IPS-20b (cell line): ENCODE data around the gene REN.
A peak's percentile ranks its signal among the peaks of the same experiment; 100 is the strongest.

ENCODE experiments used
- H3K27ac ChIP-seq: one replicate; pipeline ENCODE4 v1.5.1; 2013; ENCODE audit warnings: low read length
- H3K27me3 ChIP-seq: 2 replicates; pipeline ENCODE4 v1.6.1; 2013; ENCODE audit warnings: mild to moderate bottlenecking, low read length, inconsistent platforms; ENCODE audit not compliant: insufficient read depth
- H3K36me3 ChIP-seq: 2 replicates; pipeline ENCODE4 v1.6.1; 2013; ENCODE audit warnings: low read depth, mild to moderate bottlenecking, inconsistent platforms, low read length, moderate library complexity; ENCODE audit not compliant: insufficient read depth
- H3K4me1 ChIP-seq: 2 replicates; pipeline ENCODE4 v1.6.1; 2013; ENCODE audit warnings: mild to moderate bottlenecking, control low read depth, inconsistent platforms, low read length, moderate library complexity; ENCODE audit not compliant: insufficient read depth
- H3K4me3 ChIP-seq: 2 replicates; pipeline ENCODE4 v1.5.1; 2013; ENCODE audit warnings: mild to moderate bottlenecking, low read length, inconsistent platforms
- H3K9ac ChIP-seq: 2 replicates; pipeline ENCODE4 v1.6.1; 2013; ENCODE audit warnings: low read depth, mild to moderate bottlenecking, inconsistent platforms, low read length, moderate library complexity
- H3K9me3 ChIP-seq: 2 replicates; pipeline ENCODE4 v1.6.1; 2013; ENCODE audit warnings: mild to moderate bottlenecking, low read depth, low read length, inconsistent platforms; ENCODE audit not compliant: insufficient read depth

Gene REN

DNA sequence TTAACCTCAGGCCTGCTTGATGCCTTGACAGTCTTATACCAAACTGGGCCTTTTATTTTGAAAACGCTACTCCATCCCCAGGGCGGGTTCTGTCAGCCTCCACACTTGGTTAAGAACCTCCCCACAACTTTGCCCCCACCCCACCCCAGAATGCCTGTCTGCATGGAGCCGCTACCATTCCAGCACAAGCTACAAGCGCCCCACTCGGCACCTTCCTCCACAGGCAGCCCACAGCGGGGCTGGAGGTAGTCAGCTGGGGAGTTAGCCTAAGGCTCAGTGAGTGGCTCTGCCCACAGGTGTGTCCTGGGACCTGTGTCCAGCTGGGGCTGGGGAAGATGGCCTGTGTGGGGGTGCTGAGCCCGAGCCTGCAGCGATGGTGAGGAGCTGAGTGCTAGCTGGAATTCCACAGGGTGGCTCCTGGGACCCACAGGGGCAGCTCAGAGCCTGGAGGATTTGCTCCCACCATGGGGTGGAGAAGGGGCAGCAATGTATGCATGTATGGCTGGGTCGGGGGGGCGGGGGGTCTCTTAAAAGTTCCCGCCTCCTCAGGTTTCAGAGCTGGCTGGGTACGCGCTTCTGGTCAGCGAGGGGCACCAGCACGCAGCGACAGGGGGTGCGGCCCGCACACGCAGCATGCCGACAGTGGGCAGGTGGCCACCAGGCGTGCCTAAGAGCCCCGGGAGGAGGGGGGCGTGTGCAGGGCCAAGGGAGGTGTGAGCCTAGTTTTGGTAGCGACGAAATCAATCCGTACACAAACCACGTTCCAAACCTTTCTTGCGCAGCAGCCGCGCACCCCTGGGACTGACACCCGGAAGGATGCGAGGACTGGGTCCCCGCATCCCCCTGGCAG, 15.2 kb downstream of the REN start:
- Histone ChIP-seq H3K4me3 (peak overlapping the region; percentile 75), H3K9me3 (no peaks in the 10 kb centered on the region), H3K27me3 (peaks cover 39% of the 10 kb centered on the region), H3K36me3 (no peaks in the 10 kb centered on the region), H3K4me1 (peaks cover 21% of the 10 kb centered on the region), H3K9ac (peak overlapping the region; percentile 41; the same call in 1 of the 2 replicates), H3K27ac (no peak overlapping the region)

- Histone ChIP-seq H3K4me3 (no peak overlapping the region; the same call in 1 of the 2 replicates), H3K9ac (no peak overlapping the region), H3K36me3 (no peaks in the 10 kb centered on the region), H3K9me3 (no peaks in the 10 kb centered on the region), H3K27ac (no peak overlapping the region), H3K27me3 (peaks cover 39% of the 10 kb centered on the region), H3K4me1 (peaks cover 21% of the 10 kb centered on the region)
Measured at GRCh38 chr1:204149635-204150565, 16.2 kb downstream of the REN start.

DNA sequence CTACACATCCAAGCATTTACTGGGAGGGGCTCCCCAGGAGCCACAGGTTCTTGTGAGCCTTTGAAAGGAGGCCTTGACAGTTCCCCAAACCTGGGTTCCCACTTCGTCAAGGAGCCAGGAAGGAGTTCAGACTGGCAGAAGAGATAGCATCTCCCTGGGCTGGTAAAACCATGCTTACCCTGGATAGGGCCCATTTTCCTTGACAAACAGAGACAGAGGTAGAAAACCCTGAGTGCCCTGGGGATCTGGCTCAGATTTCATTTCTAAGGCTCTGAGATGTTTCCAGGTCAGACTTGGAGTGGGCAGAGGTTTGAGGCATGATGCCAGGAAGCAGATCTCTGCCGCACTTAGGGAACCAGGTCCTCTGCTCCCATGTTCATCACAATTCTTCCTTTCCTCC, 17.0 kb downstream of the REN start:
- Histone ChIP-seq H3K27me3 (peaks cover 38% of the 10 kb centered on the region), H3K9ac (no peak overlapping the region), H3K27ac (no peak overlapping the region), H3K4me3 (no peak overlapping the region), H3K4me1 (peaks cover 21% of the 10 kb centered on the region), H3K36me3 (no peaks in the 10 kb centered on the region), H3K9me3 (no peaks in the 10 kb centered on the region)

DNA sequence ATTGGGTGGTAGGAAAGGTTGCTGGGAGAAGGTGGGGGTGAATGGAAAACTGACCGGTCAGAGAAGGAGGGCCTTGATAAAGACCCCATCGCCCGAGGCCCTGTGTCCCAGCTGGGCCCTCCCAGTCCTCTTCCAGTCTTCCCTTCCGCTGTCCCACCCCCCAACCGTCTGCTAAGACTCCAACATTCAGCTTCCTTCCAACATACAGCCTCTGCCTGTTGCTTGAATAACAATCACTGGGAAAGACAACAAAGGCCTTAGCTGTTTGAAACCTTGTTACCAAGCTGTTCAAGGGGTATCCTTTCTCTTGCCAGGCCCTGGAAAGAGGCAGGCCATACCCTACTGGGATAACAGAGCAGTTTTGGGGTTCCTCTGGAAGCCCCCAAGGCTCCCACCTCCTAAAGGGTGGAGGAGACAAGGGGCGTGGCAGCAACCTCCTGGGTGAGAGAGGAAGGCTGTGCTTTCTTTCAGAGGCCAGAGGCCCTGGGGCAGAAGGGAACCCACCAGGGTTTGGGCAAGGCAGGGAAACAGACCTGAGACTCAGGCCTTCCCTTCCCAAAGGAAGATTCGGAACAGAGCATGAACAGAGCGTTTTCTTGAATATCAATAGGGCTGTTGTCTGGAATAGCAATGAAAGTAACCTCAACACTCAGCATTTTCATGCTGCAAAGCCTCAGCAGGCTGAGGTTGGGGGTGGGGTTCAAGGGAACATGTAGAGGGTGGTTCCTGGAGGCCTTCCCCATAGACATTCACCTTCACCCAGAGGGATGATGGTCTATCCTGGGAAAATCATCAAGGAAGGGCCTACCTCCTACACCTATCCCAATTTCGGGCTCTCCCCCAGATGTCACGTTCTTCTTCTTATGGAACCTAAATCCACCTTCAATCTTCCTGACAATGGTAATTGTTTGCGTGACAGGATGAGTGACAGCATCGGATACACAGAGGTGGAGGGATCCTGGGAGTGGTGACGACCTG, 18.4 kb downstream of the REN start:
- H3K9me3 ChIP-seq, result no peaks in the 10 kb centered on the region
- no peaks in the 10 kb centered on the region for H3K36me3 ChIP-seq
- peak overlapping the region; percentile 1 for H3K27ac ChIP-seq

GRCh38 chr1:204146965-204147364, 19.2 kb downstream of the REN start:
- peaks cover 21% of the 10 kb centered on the region for H3K4me1 ChIP-seq
- no peaks in the 10 kb centered on the region for H3K36me3 ChIP-seq
- no peak overlapping the region for H3K27ac ChIP-seq
- H3K9ac ChIP-seq, result peak overlapping the region; percentile 24; the same call in 1 of the 2 replicates
- H3K9me3 ChIP-seq, result no peaks in the 10 kb centered on the region
- peak overlapping the region; percentile 13; the same call in 1 of the 2 replicates for H3K4me3 ChIP-seq
- H3K27me3 ChIP-seq, result peaks cover 23% of the 10 kb centered on the region

More for the DNA sequence above, 18.4 kb downstream of the REN start:
- peaks cover 21% of the 10 kb centered on the region for H3K4me1 ChIP-seq
- H3K27me3 ChIP-seq, result peaks cover 28% of the 10 kb centered on the region
- peak overlapping the region; percentile 24; the same call in 1 of the 2 replicates for H3K9ac ChIP-seq
- H3K4me3 ChIP-seq, result peak overlapping the region; percentile 13; the same call in 1 of the 2 replicates

- Histone ChIP-seq H3K4me1 (peaks cover 21% of the 10 kb centered on the region), H3K9me3 (no peaks in the 10 kb centered on the region), H3K27me3 (peaks cover 19% of the 10 kb centered on the region), H3K36me3 (no peaks in the 10 kb centered on the region), H3K9ac (no peak overlapping the region), H3K4me3 (no peak overlapping the region), H3K27ac (no peak overlapping the region)
Measured at GRCh38 chr1:204146309-204146708, 19.8 kb downstream of the REN start.

DNA sequence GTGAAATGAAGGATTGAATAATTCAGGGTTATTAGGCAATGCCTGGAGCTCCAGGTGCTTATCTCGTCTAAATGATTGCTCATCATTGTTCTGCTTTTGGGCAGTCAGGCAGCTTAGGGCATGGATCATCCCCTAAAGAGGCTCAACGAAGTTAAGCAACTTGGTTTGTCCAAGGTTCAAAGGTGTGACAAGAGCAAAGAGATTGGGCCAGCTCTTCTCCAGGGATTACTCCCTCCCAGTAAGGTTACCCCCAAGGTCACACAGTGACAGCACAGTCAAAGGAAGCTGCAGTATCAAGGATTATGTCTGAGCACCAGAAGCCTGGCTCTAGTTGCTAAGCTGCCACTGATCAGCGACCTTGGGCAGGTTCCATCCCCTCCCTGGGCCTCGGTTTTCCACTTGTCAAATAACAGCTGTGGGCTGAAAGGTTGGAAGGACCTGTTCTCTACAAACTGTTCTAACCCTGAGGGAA, 21.1 kb downstream of the REN start:
- Histone ChIP-seq H3K36me3 (no peaks in the 10 kb centered on the region), H3K9ac (no peak overlapping the region), H3K4me1 (peaks cover 21% of the 10 kb centered on the region), H3K4me3 (no peak overlapping the region), H3K27me3 (peaks cover 6% of the 10 kb centered on the region), H3K9me3 (no peaks in the 10 kb centered on the region), H3K27ac (no peak overlapping the region)

DNA sequence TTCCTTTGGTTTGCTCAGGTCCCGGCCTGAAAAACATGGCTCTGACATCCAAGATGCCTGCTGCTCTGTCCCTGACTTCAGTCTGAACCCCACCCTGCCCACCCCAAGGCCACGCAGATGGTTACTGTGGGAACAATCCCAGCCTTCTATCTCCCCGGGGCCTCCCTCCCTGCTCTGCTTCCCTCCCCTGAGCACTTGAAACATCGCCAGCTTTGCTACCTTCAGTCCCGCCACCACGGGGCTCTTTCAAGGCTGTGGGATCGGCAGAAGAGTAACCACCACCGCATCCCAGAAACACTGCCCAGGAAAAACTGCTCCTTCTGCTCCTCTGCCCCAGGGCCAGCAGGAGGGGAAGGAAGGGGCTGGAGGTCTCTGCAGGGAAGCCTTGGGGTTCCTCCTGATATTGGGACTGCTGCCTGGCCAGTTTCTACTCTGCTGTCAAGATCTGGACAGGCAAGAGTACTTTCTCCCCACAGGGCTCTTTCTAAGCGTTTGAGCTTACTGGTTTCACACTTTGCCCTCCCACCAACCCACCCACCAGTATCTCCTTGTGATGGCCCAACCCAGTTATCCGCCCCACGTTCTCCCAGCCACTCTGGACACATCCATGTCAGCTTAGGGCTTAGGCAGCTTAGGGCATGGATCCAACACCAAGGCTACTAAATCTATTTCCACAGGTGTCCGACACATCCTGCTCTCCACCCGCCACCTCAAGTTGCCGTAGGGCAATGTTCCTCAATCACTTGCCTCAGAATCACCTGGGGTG, 22.7 kb downstream of the REN start:
- H3K4me1 ChIP-seq, result peaks cover 16% of the 10 kb centered on the region
- no peak overlapping the region for H3K4me3 ChIP-seq
- no peak overlapping the region for H3K9ac ChIP-seq
- no peaks in the 10 kb centered on the region; the same call in 1 of the 2 replicates for H3K36me3 ChIP-seq
- no peak overlapping the region for H3K27ac ChIP-seq
- no peaks in the 10 kb centered on the region for H3K27me3 ChIP-seq
- H3K9me3 ChIP-seq, result no peaks in the 10 kb centered on the region

DNA sequence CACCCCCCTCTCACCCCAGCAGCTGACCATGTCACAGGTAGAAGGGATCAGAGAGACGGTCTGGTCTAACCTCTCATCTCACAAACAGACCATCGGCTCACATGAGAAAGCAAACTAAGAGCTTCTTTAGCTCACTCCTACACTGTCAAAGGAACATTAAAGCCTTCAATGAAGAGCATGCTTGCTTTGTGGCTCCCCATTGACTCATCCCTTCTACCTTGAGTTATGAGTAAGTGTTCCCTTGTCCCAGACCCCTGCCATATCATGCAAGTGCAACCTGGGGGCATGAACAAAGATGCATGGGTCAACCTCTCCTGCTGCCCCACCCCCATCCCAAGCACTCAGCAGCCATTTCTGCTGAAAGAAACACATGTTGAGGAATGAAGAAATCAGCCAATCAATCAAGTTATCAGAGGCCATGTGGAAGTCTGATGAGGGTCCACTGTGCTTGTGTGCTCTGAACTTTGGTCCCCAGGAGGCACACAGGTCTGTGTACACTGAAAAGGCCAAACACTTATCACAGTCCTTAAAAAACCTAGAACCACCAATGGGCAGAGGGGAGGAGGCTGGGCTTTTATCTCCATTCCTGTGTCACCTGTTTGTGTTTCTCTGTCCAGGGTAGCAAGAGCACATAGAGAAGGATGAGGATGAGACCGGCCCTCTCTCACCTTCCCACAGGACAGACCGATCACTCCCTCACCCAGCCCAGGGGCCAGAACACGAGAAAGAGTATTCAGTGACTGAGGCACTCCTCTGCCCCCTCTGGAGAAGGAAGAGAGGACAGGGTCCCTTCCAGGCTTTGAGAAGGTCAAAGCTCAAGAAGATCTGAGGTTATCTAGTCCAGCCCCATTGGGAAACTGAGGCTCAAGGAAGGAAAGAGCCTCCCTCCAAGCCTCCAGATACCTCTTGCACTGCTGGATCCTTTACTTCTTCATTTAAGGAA, 23.8 kb downstream of the REN start:
- Histone ChIP-seq H3K4me1 (peaks cover 6% of the 10 kb centered on the region; the same call in 1 of the 2 replicates), H3K4me3 (no peak overlapping the region), H3K27me3 (no peaks in the 10 kb centered on the region), H3K9me3 (no peaks in the 10 kb centered on the region), H3K27ac (no peak overlapping the region), H3K36me3 (no peaks in the 10 kb centered on the region; the same call in 1 of the 2 replicates), H3K9ac (no peak overlapping the region)
